ENCODE data around the gene DPF3.

DPF3 gene

DNA sequence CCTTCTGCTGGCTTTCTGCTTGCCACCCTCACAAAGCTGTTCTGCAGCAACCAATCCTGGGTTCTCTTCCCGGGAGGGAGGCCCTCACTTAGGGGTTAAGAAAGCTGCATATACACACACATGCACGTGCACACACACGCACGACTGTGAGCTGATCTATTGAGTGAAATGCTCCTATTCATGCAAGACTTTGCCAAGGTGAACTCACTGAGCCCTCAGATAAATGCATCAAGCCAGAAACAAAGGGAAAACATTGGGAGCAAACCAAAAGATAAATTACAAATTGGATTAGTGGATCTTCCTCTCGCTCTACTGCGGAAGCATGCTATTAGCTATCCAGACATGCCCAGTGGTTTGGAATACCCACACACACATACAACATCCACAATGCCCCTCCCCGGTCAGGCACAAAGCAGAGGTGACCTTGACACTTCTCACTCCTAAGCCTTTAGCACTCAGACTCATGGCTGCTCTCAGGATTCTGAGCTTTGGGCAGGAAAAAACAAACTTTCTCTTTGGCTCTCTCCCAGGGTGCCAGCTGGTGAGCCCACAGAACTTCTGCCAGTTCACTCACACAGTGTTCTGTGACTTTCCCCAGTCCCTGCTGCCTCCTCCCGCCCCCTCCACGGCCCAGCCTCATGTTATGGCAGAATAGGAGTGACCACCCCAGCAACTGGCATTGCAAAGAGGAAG, 320.0 kb downstream of the DPF3 start:
- TF ChIP-seq, protein P1, sequence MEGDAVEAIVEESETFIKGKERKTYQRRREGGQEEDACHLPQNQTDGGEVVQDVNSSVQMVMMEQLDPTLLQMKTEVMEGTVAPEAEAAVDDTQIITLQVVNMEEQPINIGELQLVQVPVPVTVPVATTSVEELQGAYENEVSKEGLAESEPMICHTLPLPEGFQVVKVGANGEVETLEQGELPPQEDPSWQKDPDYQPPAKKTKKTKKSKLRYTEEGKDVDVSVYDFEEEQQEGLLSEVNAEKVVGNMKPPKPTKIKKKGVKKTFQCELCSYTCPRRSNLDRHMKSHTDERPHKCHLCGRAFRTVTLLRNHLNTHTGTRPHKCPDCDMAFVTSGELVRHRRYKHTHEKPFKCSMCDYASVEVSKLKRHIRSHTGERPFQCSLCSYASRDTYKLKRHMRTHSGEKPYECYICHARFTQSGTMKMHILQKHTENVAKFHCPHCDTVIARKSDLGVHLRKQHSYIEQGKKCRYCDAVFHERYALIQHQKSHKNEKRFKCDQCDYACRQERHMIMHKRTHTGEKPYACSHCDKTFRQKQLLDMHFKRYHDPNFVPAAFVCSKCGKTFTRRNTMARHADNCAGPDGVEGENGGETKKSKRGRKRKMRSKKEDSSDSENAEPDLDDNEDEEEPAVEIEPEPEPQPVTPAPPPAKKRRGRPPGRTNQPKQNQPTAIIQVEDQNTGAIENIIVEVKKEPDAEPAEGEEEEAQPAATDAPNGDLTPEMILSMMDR (IDR thresholded peaks at IDR 0.05) = no peak

All from LNCAP (cell line).